Mesodermal cell (in vitro differentiated cells): Measurements from ENCODE around the gene LTBP3. TPM values are rescaled to one million over a fixed set of nuclear protein-coding genes. Genes with fewer than 3 reads are reported as not detected.

Experiments
- H3K27ac ChIP-seq: 2 replicates; pipeline ENCODE4 v1.7.0; 2013; ENCODE audit warnings: mild to moderate bottlenecking, low read depth, low read length, moderate library complexity; ENCODE audit not compliant: severe bottlenecking
- H3K36me3 ChIP-seq: 2 replicates; pipeline ENCODE4 v1.7.1; 2013; ENCODE audit warnings: mild to moderate bottlenecking, low read length, moderate library complexity; ENCODE audit not compliant: control insufficient read depth, insufficient read depth
- H3K4me1 ChIP-seq: one replicate; pipeline ENCODE4 v1.7.1; 2013; ENCODE audit warnings: mild to moderate bottlenecking, low read length; ENCODE audit not compliant: insufficient read depth, control insufficient read depth, poor library complexity, severe bottlenecking
- H3K4me3 ChIP-seq: 2 replicates; pipeline ENCODE4 v1.7.0; 2013; ENCODE audit warnings: low read length, control low read depth, mild to moderate bottlenecking; ENCODE audit not compliant: insufficient read depth, poor library complexity, severe bottlenecking; ENCODE audit errors: extremely low read depth
- H3K9me3 ChIP-seq: 2 replicates; pipeline ENCODE4 v1.7.1; 2013; ENCODE audit warnings: mild to moderate bottlenecking, low read length, moderate library complexity; ENCODE audit not compliant: control insufficient read depth
- WGBS, 2 experiments: methylation state at CpG; one replicate each; pipeline ENCODE4 v1.1.5; 2013; ENCODE audit warnings: missing lambda C conversion rate in 2 of 2; ENCODE audit not compliant: insufficient coverage in 2 of 2; 5-methylcytosine and 5-hydroxymethylcytosine counted together
- polyA plus RNA-seq, 2 experiments: library from polyadenylated mRNA; stranded (reverse); fragments of 50-300 nt; gene quantifications; one replicate each; pipeline ENCODE4 v1.2.3, GENCODE V29; 2013

LTBP3 gene
- 24.9 TPM for polyA plus RNA-seq (2013, experiment 1 of 2)
- 23.5 TPM for polyA plus RNA-seq (2013, experiment 2 of 2)

DNA sequence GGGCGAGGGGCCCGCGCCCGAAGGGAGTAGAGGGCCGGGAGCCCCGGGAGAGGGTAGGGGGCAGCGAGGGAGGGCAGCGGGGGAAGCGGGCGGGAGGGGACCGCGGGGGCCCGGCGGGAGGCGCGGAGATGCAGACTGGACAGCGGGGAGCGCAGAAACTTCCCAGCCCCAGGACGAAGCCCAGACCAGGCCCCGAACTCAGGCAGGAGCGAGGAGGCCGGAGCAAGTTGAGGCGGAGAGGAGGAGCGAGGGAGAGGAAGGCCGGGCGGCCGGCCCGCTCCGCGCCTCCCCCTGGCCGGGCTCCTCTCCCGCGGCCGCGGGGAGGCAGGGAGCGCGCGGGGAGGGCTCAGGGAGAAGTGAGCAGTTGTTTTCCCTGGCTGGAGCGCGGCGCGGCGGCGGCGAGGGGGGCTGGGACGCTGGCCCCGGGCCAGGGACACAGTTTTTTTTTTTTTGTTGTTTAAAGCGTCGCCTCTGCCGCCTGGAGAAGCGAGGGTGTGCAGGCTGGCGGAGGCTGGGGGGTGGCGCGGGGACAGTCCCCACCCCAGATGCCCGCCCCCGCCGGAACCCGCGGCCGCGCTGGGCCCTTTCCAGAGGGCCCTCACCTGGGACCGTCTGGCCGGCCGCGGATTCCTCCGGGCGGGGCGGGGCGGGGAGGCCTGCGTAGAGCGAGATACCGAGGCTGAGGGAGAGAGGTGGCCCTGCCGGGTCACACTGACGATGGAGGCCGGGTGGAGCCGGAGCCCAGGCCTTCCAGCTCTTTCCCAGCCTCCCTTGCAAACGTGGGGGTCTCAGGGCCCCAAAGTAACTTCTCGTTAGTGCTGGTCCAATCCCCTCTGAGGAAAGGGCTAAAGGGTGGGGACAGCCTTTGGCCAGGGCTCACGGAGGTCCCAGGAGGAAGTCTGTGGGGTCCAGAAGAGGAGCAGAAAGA lies at the start of gene LTBP3:
LTBP3 (minus strand) TSS at position 358 of the 928 bp plus-strand sequence. CDS start 400 bp downstream, outside the sequence.
- H3K4me3 ChIP-seq, result peak within 1 kb of the TSS; percentile 44
- no peaks in the 10 kb centered on the region for H3K36me3 ChIP-seq
- H3K9me3 ChIP-seq, result no peaks in the 10 kb centered on the region
- H3K27ac ChIP-seq, result peak within 1 kb of the TSS; percentile 67
- peaks cover 59% of the 10 kb centered on the region for H3K4me1 ChIP-seq
- 1 to 2% methylated on average over 35 to 36 of the region's 79 CpGs for WGBS, 2 experiments

DNA sequence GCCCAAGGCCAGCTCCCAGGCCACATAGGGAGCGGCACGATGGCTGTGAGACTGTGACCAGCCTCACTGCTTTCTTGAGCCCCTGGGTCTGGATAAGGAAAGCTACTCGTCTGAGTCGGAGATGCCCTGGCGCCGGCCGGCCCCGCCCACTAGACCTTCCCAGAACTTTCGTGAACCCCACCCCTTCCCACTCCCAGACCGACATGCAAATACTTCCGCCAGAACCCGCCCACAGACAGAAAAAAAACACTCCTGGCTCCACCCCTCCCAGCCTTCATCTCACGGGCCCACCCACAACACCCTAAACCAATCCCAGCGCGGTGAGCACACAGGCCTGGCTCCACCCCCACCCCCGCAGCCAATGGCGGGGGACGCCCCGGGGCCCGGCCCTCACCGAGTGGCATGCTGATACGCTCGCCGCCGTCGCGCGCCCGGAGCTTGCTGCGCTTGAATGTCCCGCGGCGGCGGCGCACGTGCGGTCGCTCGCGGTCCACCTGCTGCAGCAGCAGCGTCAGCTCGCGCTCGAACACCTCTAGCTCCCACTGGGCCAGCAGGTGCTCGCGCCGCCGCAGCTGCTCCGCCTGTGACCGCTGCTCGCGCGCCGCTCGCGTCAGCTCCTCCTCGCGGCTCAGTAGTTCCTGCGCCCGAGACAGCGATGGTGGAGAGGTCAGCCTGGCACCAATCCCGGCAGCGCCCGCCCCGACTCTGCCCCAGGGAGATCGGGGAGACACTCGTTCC lies 48.9 kb upstream of the LTBP3 start:
- Histone ChIP-seq H3K27ac (peak overlapping the region; percentile 49), H3K9me3 (no peaks in the 10 kb centered on the region), H3K4me3 (peak overlapping the region; percentile 14), H3K4me1 (peaks cover 29% of the 10 kb centered on the region), H3K36me3 (peaks cover 82% of the 10 kb centered on the region)
- WGBS, 2 experiments, result 6 to 12% methylated on average over 38 to 64 of the region's 67 CpGs

DNA sequence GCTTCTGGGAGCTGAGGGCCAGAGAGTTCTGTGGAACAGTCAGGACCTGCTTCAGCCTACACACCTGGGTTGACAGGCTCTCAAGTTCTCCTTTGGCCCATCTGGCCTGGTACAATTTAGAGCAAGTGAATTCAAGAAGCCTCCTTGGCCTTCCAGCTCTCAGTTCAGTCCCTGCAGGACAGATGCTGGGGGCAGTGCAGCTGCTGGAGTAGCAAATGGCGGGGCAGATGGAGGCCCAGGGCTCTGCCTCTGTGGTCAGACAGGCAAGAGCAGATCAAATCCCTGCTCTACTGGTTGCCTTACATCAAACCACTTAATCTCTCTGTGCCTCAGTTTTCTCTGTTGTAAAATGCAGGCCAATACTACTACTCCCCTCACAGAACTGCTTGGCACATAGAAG lies 46.1 kb upstream of the LTBP3 start:
- WGBS, 2 experiments, result 79 to 100% methylated on average over 1 of the region's 1 CpG
- H3K4me1 ChIP-seq, result peaks cover 12% of the 10 kb centered on the region
- peaks cover 67% of the 10 kb centered on the region for H3K36me3 ChIP-seq

DNA sequence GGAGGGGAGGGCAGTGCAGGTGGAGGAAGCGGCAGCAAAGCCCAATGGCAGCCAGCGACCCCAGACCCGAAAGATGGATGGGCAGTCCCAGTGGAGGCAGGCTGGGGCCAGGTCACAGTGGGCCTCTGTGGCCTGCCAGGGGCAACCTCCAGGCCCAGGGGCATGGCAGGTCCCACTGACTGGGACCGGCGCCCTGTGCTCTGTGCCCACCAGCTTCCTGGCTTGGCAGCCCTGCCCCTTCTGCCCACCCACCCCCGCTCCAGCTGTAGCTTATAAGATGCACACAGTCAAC lies 41.7 kb upstream of the LTBP3 start:
- H3K27ac ChIP-seq, result no peak overlapping the region
- no peak overlapping the region for H3K4me3 ChIP-seq
- WGBS, 2 experiments, result 93 to 99% methylated on average over 5 of the region's 6 CpGs
- H3K4me1 ChIP-seq, result no peaks in the 10 kb centered on the region
- no peaks in the 10 kb centered on the region for H3K9me3 ChIP-seq
- peaks cover 51% of the 10 kb centered on the region for H3K36me3 ChIP-seq

More for the DNA sequence above, 46.1 kb upstream of the LTBP3 start:
- H3K4me3 ChIP-seq, result no peak overlapping the region
- no peaks in the 10 kb centered on the region for H3K9me3 ChIP-seq
- no peak overlapping the region for H3K27ac ChIP-seq

DNA sequence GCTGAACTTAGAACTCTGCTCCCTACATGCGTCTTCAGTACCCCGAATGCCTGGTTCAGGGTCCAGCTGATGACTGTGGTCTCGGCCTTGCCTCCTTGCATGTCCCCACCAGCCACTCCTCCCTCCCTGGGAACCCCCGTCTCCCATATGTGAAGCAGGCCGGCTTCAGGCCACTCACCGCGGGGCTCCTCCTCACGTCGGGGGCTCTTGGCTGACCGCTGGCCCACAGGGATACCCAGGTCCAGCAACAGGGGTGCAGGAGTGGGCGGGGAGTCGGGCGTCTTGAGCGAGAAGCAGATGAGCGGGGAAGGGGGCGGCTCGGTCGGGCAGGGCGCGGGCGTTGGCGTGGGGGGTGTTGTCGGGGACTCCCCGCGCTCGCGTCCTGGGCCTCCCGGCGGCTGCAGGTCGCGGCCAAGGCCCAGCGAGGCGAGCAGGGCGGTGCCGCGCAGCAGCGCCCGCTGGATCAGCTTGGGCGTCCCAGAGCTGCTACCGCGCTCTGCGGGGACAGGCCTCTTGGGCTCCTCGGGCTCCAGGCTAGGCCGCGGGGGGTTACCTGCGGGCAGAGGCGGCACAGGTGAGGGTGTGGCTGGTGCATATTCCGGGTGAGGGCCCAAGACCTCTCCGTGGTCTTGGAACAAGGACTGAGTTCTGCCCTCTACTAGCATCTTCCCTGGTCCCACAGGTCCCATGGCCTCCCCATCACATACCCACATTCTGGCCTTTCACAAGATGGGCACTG lies 41.2 kb upstream of the LTBP3 start:
- Histone ChIP-seq H3K9me3 (no peaks in the 10 kb centered on the region), H3K4me3 (no peak overlapping the region), H3K27ac (no peak overlapping the region), H3K36me3 (peaks cover 47% of the 10 kb centered on the region), H3K4me1 (no peaks in the 10 kb centered on the region)
- WGBS, 2 experiments, result 97 to 98% methylated on average over 30 to 47 of the region's 49 CpGs

DNA sequence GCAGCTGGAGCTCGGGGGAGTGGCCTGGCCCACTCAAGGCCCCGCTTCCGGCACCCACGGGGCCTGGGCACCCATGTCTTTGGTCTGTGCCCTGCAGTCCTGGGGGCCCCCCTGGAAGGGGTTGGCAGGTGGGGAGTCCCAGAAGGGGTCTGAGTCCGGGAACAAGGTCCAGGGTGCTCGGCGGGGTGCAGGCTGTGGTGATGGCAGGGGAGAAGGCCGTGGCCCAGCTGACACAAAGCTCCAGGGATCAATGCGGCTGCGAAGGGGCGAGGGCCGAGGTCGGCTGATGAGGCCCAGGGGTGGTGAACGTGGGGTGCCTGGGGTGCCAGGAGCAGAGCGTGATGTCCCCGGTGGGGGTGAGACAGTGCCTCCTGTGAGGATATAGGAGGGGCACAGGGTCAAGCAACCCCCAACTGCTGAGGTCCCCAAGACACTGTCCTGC lies 40.1 kb upstream of the LTBP3 start:
- H3K4me1 ChIP-seq, result no peaks in the 10 kb centered on the region
- WGBS, 2 experiments, result 96 to 98% methylated on average over 13 to 14 of the region's 16 CpGs
- no peaks in the 10 kb centered on the region for H3K9me3 ChIP-seq
- no peak overlapping the region for H3K4me3 ChIP-seq
- no peak overlapping the region for H3K27ac ChIP-seq
- peaks cover 36% of the 10 kb centered on the region for H3K36me3 ChIP-seq

DNA sequence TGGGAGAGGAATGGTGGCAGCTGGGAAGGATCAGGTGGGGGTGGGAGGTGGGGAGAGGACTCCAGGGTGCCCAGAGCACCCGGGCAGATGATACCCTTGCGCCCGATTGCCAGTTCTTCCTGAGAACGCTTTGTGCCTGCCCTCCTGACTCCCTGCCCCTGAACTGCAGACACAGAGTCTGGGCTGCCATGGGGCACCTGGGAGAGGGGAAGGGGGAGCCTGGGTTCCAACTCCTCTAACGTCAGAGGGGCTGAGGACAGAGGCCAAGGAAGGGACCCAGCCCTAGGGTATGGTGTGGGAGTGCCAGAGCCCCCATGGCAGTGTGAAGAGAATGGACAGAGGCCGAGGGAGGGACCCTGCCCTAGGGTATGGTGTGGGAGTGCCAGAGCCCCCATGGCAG lies 38.4 kb upstream of the LTBP3 start:
- WGBS, 2 experiments, result 81 to 93% methylated on average over 2 to 5 of the region's 6 CpGs
- Histone ChIP-seq H3K4me1 (no peaks in the 10 kb centered on the region), H3K27ac (no peak overlapping the region), H3K36me3 (peaks cover 27% of the 10 kb centered on the region), H3K9me3 (no peaks in the 10 kb centered on the region), H3K4me3 (no peak overlapping the region)

DNA sequence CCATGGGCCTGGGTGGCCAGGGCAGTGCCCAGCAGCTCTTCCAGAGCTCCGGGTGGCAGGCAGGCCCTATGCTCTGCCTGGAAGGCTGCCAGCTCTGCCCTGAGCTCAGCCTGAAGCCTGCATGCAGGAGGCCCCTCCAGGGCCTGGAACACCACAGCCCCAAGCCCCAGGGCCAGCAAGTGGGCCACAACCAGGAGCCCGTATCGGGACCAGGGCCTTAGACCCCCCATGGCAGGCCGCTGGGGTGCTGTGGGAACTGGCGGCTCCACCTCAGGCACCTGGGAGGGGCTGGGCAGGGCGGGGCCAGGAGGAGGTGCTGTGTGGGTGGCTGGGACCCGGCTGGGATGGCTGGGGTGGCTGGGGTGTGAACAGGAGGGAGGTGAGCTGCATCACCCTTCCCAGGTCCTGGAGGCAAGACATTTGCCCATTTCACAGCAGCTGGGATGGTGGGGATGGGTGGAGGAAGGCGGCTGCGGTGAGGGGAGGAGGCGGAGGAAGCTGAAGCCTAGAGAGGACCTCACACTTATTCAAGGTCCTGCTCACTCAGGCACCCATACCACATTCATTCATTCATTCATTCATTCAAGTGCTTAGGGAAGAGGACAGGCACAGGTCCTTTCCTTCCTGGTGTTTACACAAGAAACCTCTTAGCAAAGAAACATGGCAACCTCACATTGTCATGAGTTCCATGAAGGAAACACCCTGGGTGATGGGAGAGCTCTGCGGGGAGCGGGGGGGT lies 37.6 kb upstream of the LTBP3 start, which contains the start of gene KCNK7:
KCNK7 (minus strand) TSS at position 258 of the 739 bp plus-strand sequence; CDS start at position 230, 28 bp downstream.
- H3K4me3 ChIP-seq, result no peak within 1 kb of the TSS
- H3K27ac ChIP-seq, result no peak within 1 kb of the TSS
- no peaks in the 10 kb centered on the region for H3K4me1 ChIP-seq
- H3K9me3 ChIP-seq, result no peaks in the 10 kb centered on the region
- H3K36me3 ChIP-seq, result peaks cover 21% of the 10 kb centered on the region
- WGBS, 2 experiments, result 81 to 94% methylated on average over 8 to 9 of the region's 12 CpGs

DNA sequence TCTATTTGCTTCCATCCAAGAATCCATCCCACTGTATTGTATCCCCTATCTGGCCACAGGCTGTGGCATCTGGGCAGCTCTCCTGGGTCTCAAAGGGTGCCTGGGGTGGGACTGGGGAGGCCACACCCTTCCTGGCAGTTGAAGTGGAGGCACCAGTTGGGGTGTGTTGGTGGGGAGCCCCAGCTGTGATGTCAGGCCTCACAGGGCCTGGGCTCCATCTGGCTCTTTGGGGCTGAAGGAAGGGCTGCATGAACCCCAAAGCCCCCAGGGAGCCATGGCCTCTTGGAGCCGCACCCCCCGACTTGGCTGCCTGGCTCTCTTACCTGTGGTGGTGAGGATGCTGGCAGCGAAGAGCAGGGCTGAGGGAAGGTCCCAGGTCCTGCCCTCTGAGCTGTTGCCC lies 37.0 kb upstream of the LTBP3 start:
- Histone ChIP-seq H3K36me3 (peaks cover 21% of the 10 kb centered on the region), H3K9me3 (no peaks in the 10 kb centered on the region), H3K4me3 (no peak overlapping the region), H3K4me1 (no peaks in the 10 kb centered on the region), H3K27ac (no peak overlapping the region)
- WGBS, 2 experiments, result 91 to 100% methylated on average over 3 of the region's 3 CpGs
